A549 (cell line): Measurements from ENCODE around the gene RAMACL. TPM values are rescaled to one million over a fixed set of nuclear protein-coding genes. Genes with fewer than 3 reads are reported as not detected.

ENCODE experiments used
- ATAC-seq, 2 experiments: fragments of 200-7000 bp in 1 of 2; fragments of >200 bp in 1 of 2; cut with Nextera tagmentation in 1 of 2; cut with Tn5 transposase in 1 of 2; 3 replicates each; pipeline versions ENCODE4 v1.8.0 to v1.9.1; 2018 to 2020; ENCODE audit warnings: mild to moderate bottlenecking in 1 of 2, moderate library complexity in 1 of 2
- CTCF ChIA-PET: fragments of 300-600 bp; sonication (Branson Sonifier 250); formaldehyde crosslinking; extraction: SDS; loops from one replicate; lab custom pipeline; 2021; ENCODE audit warnings: antibody characterized with exemption, inconsistent platforms; lab: Yijun Ruan, JAX
- POLR2A ChIA-PET: fragments of 350-600 bp; formaldehyde crosslinking; extraction: SDS; loops from one replicate; lab custom pipeline; 2021; ENCODE audit warnings: antibody characterized with exemption, inconsistent platforms; lab: Yijun Ruan, JAX
- DNase-seq, 2 experiments: peaks; one replicate each; pipeline versions ENCODE4 v3.0.0 to v3.0.0-alpha.2; 2011 to 2016; ENCODE audit warnings: low read depth in 1 of 2, low spot score in 1 of 2
- FAIRE-seq: peaks from 2 replicates; lab custom pipeline; 2011; peaks lifted over from hg19 to GRCh38; lab: Jason Lieb, UNC
- H3K27ac ChIP-seq, 2 experiments: fragments of >200 bp; sonication (Bioruptor Twin); formaldehyde crosslinking; 3 replicates each; pipeline ENCODE4 v1.5.1; 2016 to 2017
- H3K4me1 ChIP-seq: fragments of >200 bp; sonication (Bioruptor Twin); formaldehyde crosslinking; 3 replicates; pipeline ENCODE4 v1.6.1; 2016
- H3K4me2 ChIP-seq: fragments of >200 bp; sonication (Bioruptor Twin); formaldehyde crosslinking; 3 replicates; pipeline ENCODE4 v1.6.1; 2016
- H3K4me3 ChIP-seq: fragments of >200 bp; sonication (Bioruptor Twin); formaldehyde crosslinking; 3 replicates; pipeline ENCODE4 v1.5.1; 2016
- H3K9me3 ChIP-seq: fragments of >200 bp; sonication (Bioruptor Twin); formaldehyde crosslinking; 3 replicates; pipeline ENCODE4 v1.6.1; 2016
- FOSB ChIP-seq: fragments of 250-450 bp; sonication (Bioruptor Pico); IDR thresholded peaks from 2 replicates; pipeline ENCODE4 v1.5.0; 2020; ENCODE audit warnings: mild to moderate bottlenecking, moderate library complexity
- FOSL2 ChIP-seq, 2 experiments: fragments of 450-650 bp in 1 of 2; fragments of >200 bp in 1 of 2; sonication (Bioruptor Twin) in 1 of 2; formaldehyde crosslinking; IDR thresholded peaks; 2 replicates each; pipeline versions ENCODE4 v1.5.0 to v1.6.1; 2016 to 2020; ENCODE audit warnings: mild to moderate bottlenecking in 1 of 2, moderate library complexity in 1 of 2
- FOXS1 ChIP-seq: fragments of 250-450 bp; sonication (Bioruptor Pico); IDR thresholded peaks from 2 replicates; pipeline ENCODE4 v1.5.0; 2020; ENCODE audit warnings: mild to moderate bottlenecking, moderate library complexity
- HEYL ChIP-seq: fragments of 250-450 bp; sonication (Bioruptor Pico); IDR thresholded peaks from 2 replicates; pipeline ENCODE4 v1.8.0; 2021; ENCODE audit warnings: mild to moderate bottlenecking, moderate library complexity
- JUN ChIP-seq, 2 experiments: fragments of >200 bp; sonication (Bioruptor Twin); formaldehyde crosslinking; IDR thresholded peaks; 2 replicates in 1 of 2; 3 replicates in 1 of 2; pipeline ENCODE4 v1.6.1; 2016 to 2017
- JUNB ChIP-seq: fragments of >200 bp; sonication (Bioruptor Twin); formaldehyde crosslinking; IDR thresholded peaks from 2 replicates; pipeline ENCODE4 v1.6.1; 2016
- KDM5A ChIP-seq: fragments of 200-600 bp; sonication (generic); IDR thresholded peaks from 2 replicates; pipeline ENCODE4 v1.6.1; 2016; ENCODE audit warnings: antibody characterized with exemption, mild to moderate bottlenecking
- MAZ ChIP-seq: fragments of 150-350 bp; IDR thresholded peaks from 2 replicates; pipeline ENCODE4 v1.6.1; 2014; ENCODE audit warnings: antibody characterized with exemption, low read depth, low read length, borderline replicate concordance
- MYC ChIP-seq: IDR thresholded peaks from 2 replicates; pipeline ENCODE4 v1.6.1; 2012; ENCODE audit warnings: mild to moderate bottlenecking, inconsistent platforms, low read length, improper control_type of control experiment, borderline replicate concordance
- POLR2AphosphoS2 ChIP-seq: conservative IDR thresholded peaks from 2 replicates; pipeline ENCODE4 v1.6.1; 2012; ENCODE audit warnings: low read length, improper control_type of control experiment, inconsistent platforms
- RAD21 ChIP-seq, 2 experiments: fragments of >200 bp in 1 of 2; sonication (Bioruptor Twin) in 1 of 2; formaldehyde crosslinking in 1 of 2; IDR thresholded peaks in 1 of 2; conservative IDR thresholded peaks in 1 of 2; 2 replicates in 1 of 2; 3 replicates in 1 of 2; pipeline ENCODE4 v1.6.1; 2012 to 2018; ENCODE audit warnings: inconsistent platforms in 1 of 2
- RCOR1 ChIP-seq: fragments of 150-350 bp; IDR thresholded peaks from 2 replicates; pipeline ENCODE4 v1.6.1; 2014; ENCODE audit warnings: antibody characterized with exemption, low read length, low read depth
- SMC3 ChIP-seq: fragments of >200 bp; sonication (Bioruptor Twin); formaldehyde crosslinking; IDR thresholded peaks from 3 replicates; pipeline ENCODE4 v1.6.1; 2018; ENCODE audit warnings: inconsistent platforms
- TP53 ChIP-seq: fragments of 250-450 bp; sonication (Bioruptor Pico); IDR thresholded peaks from 2 replicates; pipeline ENCODE4 v1.5.0; 2021; ENCODE audit warnings: mild to moderate bottlenecking, moderate library complexity
- ZNF302 ChIP-seq: fragments of 250-450 bp; sonication (Bioruptor Pico); IDR thresholded peaks from 2 replicates; pipeline ENCODE4 v1.9.0; 2021; ENCODE audit warnings: inconsistent platforms, mild to moderate bottlenecking, moderate library complexity
- WGBS: methylation state at CpG from one replicate; pipeline ENCODE4 v1.1.6; 2017; ENCODE audit errors: missing lambda C conversion rate; 5-methylcytosine and 5-hydroxymethylcytosine counted together
- polyA plus RNA-seq, 4 experiments: library from polyadenylated mRNA; depleted of rRNA in 3 of 4; stranded (reverse); fragments of >200 nt; fragmentation: RNase III in 1 of 4; extraction: RNeasy Plus Mini Kit Qiagen cat#74134 plus additional on column Dnase treatment in 1 of 4; gene quantifications; 2 replicates in 3 of 4; 3 replicates in 1 of 4; pipeline ENCODE4 v1.2.3, GENCODE V29; 2011 to 2017
- TF ChIP-seq, protein P1 (sequence below): fragments of 450-650 bp; IDR thresholded peaks from 2 replicates; pipeline ENCODE4 v1.6.1; 2014; ENCODE audit warnings: antibody characterized with exemption
- TF ChIP-seq, protein P2 (sequence below): IDR thresholded peaks from 2 replicates; pipeline ENCODE4 v1.6.1; 2012
- TF ChIP-seq, protein P3 (sequence below): fragments of >200 bp; sonication (Bioruptor Twin); formaldehyde crosslinking; IDR thresholded peaks from 2 replicates; pipeline ENCODE4 v1.6.1; 2016
- TF ChIP-seq, protein P4 (sequence below): fragments of >200 bp; sonication (Bioruptor Twin); formaldehyde crosslinking; IDR thresholded peaks from 3 replicates; pipeline ENCODE4 v1.5.1; 2016
- TF ChIP-seq, protein P5 (sequence below): IDR thresholded peaks from 2 replicates; pipeline ENCODE4 v1.6.1; 2012

The RAMACL gene
- polyA plus RNA-seq, 2 of the 4 experiments (the other 2 are of a cell fraction), result 0.08 to 0.67 TPM

DNA sequence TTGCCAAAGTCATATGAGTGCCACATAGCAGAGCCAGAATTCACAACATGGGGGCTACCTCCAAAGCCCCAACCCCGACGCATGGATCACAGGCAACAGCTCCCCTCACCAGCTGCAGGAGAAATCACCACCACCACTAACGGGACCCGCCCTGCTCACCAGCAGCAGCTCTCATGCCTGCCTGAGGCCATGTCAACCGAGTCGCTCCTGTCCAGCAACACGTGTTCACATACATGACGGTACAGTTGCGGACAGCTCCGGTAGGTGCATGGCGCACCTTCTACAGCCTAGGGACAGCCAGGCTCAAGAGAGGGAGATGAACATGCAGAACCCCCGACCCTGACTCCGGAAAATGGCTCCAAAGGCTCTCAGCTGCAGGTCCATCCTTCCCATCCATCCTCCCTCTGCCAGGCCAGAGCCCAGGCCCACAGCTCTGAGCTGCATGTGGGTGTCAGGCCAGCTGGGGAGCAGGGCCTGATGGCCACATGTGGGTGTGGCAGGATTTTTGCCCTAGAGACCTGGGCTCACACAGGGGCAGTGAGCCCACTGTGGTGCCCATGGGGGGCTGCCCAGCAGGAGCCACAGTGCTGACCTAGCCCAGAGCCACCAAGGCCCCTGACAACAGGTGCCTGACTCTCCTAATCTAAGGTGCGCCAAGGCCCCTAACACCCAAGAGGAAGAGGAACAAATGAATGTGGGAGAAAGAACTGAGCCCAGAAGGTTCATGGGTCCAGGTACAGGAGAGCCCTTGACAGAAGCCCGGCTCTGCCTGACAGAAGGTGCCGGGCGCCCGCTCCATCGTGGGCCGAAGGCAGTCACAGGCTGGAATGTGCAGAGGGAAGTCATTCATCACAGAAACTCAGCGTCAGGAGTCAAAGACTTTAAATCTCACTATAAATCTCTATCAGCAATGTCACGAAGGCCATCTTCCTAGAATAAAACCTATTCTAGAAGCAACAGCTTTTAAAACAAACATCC lies 30.1 kb upstream of the RAMACL start:
- Histone ChIP-seq H3K4me2 (no peak overlapping the region), H3K27ac (no peak overlapping the region)
- ChIA-PET CTCF (no interaction called here), POLR2A (no interaction called here)
- no peak for FAIRE-seq
- ATAC-seq, result no peak
- TF ChIP-seq FOSL2 (IDR thresholded peaks at IDR 0.05), result no peak
- TF ChIP-seq FOSL2 (CRISPR knock-in tag; IDR thresholded peaks at IDR 0.05), result no peak
- TF ChIP-seq, protein P1, sequence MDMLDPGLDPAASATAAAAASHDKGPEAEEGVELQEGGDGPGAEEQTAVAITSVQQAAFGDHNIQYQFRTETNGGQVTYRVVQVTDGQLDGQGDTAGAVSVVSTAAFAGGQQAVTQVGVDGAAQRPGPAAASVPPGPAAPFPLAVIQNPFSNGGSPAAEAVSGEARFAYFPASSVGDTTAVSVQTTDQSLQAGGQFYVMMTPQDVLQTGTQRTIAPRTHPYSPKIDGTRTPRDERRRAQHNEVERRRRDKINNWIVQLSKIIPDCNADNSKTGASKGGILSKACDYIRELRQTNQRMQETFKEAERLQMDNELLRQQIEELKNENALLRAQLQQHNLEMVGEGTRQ, result no peak
- TF ChIP-seq JUN (IDR thresholded peaks at IDR 0.05), result no peak
- TF ChIP-seq, protein P2, sequence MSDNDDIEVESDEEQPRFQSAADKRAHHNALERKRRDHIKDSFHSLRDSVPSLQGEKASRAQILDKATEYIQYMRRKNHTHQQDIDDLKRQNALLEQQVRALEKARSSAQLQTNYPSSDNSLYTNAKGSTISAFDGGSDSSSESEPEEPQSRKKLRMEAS, result no peak
- no peak for TF ChIP-seq JUNB
- no peak for TF ChIP-seq FOXS1 (CRISPR knock-in tag)
- no peak for TF ChIP-seq FOSB (CRISPR knock-in tag)
- no peak for TF ChIP-seq RAD21 (conservative IDR thresholded peaks at IDR 0.05 in 1 of 2, IDR thresholded peaks at IDR 0.05 in 1 of 2)
- TF ChIP-seq, protein P3, sequence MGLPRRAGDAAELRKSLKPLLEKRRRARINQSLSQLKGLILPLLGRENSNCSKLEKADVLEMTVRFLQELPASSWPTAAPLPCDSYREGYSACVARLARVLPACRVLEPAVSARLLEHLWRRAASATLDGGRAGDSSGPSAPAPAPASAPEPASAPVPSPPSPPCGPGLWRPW, result no peak
- TF ChIP-seq, all 56 proteins: peak for 0
- H3K4me1 ChIP-seq, result no peaks in the 10 kb centered on the region
- H3K4me3 ChIP-seq, result no peak overlapping the region
- DNase-seq, result no peak
- H3K9me3 ChIP-seq, result no peaks in the 10 kb centered on the region
- 79% methylated on average over 16 of the region's 22 CpGs for WGBS

DNA sequence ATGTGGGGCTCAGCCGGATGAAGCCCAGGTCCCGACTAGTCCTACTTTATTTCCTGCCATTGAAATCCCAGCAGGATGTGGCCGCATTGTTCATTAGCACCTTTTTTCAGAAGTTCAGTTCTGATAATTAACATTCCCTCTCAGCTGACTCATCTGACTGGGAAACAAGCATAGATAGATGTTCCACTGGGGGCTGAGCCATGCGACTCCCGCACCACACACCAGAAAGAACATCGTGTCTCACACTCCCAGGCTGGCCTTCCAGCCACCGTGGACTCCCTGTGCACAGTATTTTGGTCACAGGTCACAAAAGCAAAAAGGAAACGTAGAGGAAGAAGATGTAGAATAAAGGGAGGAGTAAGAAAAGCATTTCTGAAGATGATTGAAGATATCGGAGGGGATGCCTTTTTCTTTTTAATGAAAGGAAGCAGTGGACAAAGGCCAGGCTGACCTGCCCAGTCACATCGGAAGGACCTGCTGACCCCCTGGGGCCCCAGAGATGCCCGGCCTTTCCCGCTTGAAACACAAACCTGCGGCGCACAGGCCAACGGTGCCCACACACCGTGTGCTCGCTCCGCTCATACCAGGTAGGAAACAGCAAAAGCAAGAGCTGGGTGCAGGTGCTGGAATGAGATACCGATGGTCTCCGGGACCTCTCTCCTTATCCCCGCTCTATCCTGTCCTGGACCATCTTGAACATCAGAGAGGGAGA lies 28.7 kb upstream of the RAMACL start:
- Histone ChIP-seq H3K27ac (no peak overlapping the region), H3K4me1 (no peaks in the 10 kb centered on the region), H3K9me3 (no peaks in the 10 kb centered on the region), H3K4me3 (no peak overlapping the region), H3K4me2 (no peak overlapping the region)
- TF ChIP-seq KDM5A (no peak), MAZ (no peak), JUNB (no peak), HEYL (CRISPR knock-in tag) (no peak), POLR2AphosphoS2 (no peak), ZNF302 (no peak), MYC (no peak), TP53 (no peak), RCOR1 (no peak), FOXS1 (CRISPR knock-in tag) (no peak), SMC3 (no peak)
- TF ChIP-seq, protein P4, sequence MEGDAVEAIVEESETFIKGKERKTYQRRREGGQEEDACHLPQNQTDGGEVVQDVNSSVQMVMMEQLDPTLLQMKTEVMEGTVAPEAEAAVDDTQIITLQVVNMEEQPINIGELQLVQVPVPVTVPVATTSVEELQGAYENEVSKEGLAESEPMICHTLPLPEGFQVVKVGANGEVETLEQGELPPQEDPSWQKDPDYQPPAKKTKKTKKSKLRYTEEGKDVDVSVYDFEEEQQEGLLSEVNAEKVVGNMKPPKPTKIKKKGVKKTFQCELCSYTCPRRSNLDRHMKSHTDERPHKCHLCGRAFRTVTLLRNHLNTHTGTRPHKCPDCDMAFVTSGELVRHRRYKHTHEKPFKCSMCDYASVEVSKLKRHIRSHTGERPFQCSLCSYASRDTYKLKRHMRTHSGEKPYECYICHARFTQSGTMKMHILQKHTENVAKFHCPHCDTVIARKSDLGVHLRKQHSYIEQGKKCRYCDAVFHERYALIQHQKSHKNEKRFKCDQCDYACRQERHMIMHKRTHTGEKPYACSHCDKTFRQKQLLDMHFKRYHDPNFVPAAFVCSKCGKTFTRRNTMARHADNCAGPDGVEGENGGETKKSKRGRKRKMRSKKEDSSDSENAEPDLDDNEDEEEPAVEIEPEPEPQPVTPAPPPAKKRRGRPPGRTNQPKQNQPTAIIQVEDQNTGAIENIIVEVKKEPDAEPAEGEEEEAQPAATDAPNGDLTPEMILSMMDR, result no peak
- TF ChIP-seq, protein P3, result no peak
- TF ChIP-seq, protein P2, result no peak
- TF ChIP-seq, protein P5, sequence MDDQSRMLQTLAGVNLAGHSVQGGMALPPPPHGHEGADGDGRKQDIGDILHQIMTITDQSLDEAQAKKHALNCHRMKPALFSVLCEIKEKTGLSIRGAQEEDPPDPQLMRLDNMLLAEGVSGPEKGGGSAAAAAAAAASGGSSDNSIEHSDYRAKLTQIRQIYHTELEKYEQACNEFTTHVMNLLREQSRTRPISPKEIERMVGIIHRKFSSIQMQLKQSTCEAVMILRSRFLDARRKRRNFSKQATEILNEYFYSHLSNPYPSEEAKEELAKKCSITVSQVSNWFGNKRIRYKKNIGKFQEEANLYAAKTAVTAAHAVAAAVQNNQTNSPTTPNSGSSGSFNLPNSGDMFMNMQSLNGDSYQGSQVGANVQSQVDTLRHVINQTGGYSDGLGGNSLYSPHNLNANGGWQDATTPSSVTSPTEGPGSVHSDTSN, result no peak
- POLR2A ChIA-PET, result no interaction called here
- no peak for ATAC-seq
- no peak for FAIRE-seq
- 75% methylated on average over 21 of the region's 21 CpGs for WGBS
- DNase-seq, result no peak
- CTCF ChIA-PET, result no interaction called here
